Neural progenitor cell (in vitro differentiated cells): ENCODE data around the gene MICU2.

Experiments used
- CTCF ChIP-seq: fragments of 200-600 bp; sonication (generic); IDR thresholded peaks from 2 replicates; pipeline ENCODE4 v1.5.1; 2017; ENCODE audit warnings: antibody characterized with exemption, mild to moderate bottlenecking
- EZH2 ChIP-seq: fragments of 200-600 bp; sonication (generic); IDR thresholded peaks from 2 replicates; pipeline ENCODE4 v1.6.1; 2017; ENCODE audit warnings: antibody characterized with exemption, mild to moderate bottlenecking, moderate library complexity
- EZH2phosphoT487 ChIP-seq: fragments of 200-600 bp; sonication (generic); IDR thresholded peaks from 2 replicates; pipeline ENCODE4 v1.6.1; 2017; ENCODE audit warnings: antibody characterized with exemption

GRCh38 chr13:21534760-21535159, 69.2 kb downstream of the MICU2 start:
- TF ChIP-seq EZH2: no peak
- TF ChIP-seq CTCF: no peak
- TF ChIP-seq EZH2phosphoT487: no peak
